ENCODE results near the gene CCL24.
"Not testable (repeated sequence)": the region's sequence is repeated elsewhere in the genome, so short reads cannot be mapped to it uniquely, and the experiment has no call there.

CCL24 gene

GRCh38 chr7:75840029-75840428 is 26.4 kb upstream of the CCL24 start:
- no peaks in the 10 kb centered on the region for H3K4me1 Mint-ChIP-seq
- DNase-seq (ENCODE audit: low spot score in 2 of 2) (no peak), ATAC-seq (replicated peaks; ENCODE audit: extremely low read depth, poor library complexity, severe bottlenecking) (no peak)
- H3K36me3 Mint-ChIP-seq (ENCODE audit: insufficient read depth) = no peaks in the 10 kb centered on the region
- no peaks in the 10 kb centered on the region for H3K9me3 Mint-ChIP-seq
- no peak overlapping the region for H3K4me3 Mint-ChIP-seq
- H3K27me3 Mint-ChIP-seq = no peaks in the 10 kb centered on the region
- no peak overlapping the region for H3K27ac Mint-ChIP-seq (ENCODE audit: low read depth)

- H3K36me3 Mint-ChIP-seq (ENCODE audit: insufficient read depth); DNase-seq (ENCODE audit: low spot score in 2 of 2); H3K27me3 Mint-ChIP-seq; H3K9me3 Mint-ChIP-seq; H3K4me1 Mint-ChIP-seq; ATAC-seq (replicated peaks; ENCODE audit: extremely low read depth, poor library complexity, severe bottlenecking); H3K27ac Mint-ChIP-seq (ENCODE audit: low read depth); H3K4me3 Mint-ChIP-seq: not testable (repeated sequence)
Observed at GRCh38 chr7:75838281-75838930, 24.8 kb upstream of the CCL24 start.

- H3K27ac Mint-ChIP-seq (ENCODE audit: low read depth) = no peak overlapping the region
- H3K4me3 Mint-ChIP-seq = no peak overlapping the region
- no peaks in the 10 kb centered on the region for H3K4me1 Mint-ChIP-seq
- no peaks in the 10 kb centered on the region for H3K9me3 Mint-ChIP-seq
- H3K36me3 Mint-ChIP-seq (ENCODE audit: insufficient read depth) = no peaks in the 10 kb centered on the region
- no peak for ATAC-seq (replicated peaks; ENCODE audit: extremely low read depth, poor library complexity, severe bottlenecking)
- DNase-seq (ENCODE audit: low spot score in 2 of 2) = no peak
- H3K27me3 Mint-ChIP-seq = no peaks in the 10 kb centered on the region
Observed at GRCh38 chr7:75836798-75837197, 23.2 kb upstream of the CCL24 start.

- DNase-seq (ENCODE audit: low spot score in 2 of 2) = no peak
- H3K27ac Mint-ChIP-seq (ENCODE audit: low read depth) = no peak overlapping the region
- no peak for ATAC-seq (replicated peaks; ENCODE audit: extremely low read depth, poor library complexity, severe bottlenecking)
Observed at GRCh38 chr7:75835688-75836285, 22.2 kb upstream of the CCL24 start.

GRCh38 chr7:75833662-75834061 is 20.1 kb upstream of the CCL24 start:
- not testable (repeated sequence) for H3K27me3 Mint-ChIP-seq

More at GRCh38 chr7:75835688-75836285, 22.2 kb upstream of the CCL24 start:
- Mint-ChIP-seq H3K9me3 (no peaks in the 10 kb centered on the region), H3K36me3 (ENCODE audit: insufficient read depth) (no peaks in the 10 kb centered on the region), H3K4me1 (no peaks in the 10 kb centered on the region), H3K4me3 (no peak overlapping the region), H3K27me3 (peaks cover 6% of the 10 kb centered on the region)

GRCh38 chr7:75830978-75831377 is 17.4 kb upstream of the CCL24 start:
- H3K27ac Mint-ChIP-seq (ENCODE audit: low read depth) = no peak overlapping the region
- no peak for DNase-seq (ENCODE audit: low spot score in 2 of 2)

More at GRCh38 chr7:75833662-75834061, 20.1 kb upstream of the CCL24 start:
- not testable (repeated sequence) for H3K36me3 Mint-ChIP-seq (ENCODE audit: insufficient read depth); H3K9me3 Mint-ChIP-seq; ATAC-seq (replicated peaks; ENCODE audit: extremely low read depth, poor library complexity, severe bottlenecking); H3K27ac Mint-ChIP-seq (ENCODE audit: low read depth); H3K4me1 Mint-ChIP-seq; DNase-seq (ENCODE audit: low spot score in 2 of 2); H3K4me3 Mint-ChIP-seq

GRCh38 chr7:75829656-75830055 is 16.1 kb upstream of the CCL24 start:
- not testable (repeated sequence) for DNase-seq (ENCODE audit: low spot score in 2 of 2); H3K4me1 Mint-ChIP-seq; ATAC-seq (replicated peaks; ENCODE audit: extremely low read depth, poor library complexity, severe bottlenecking); H3K27me3 Mint-ChIP-seq; H3K27ac Mint-ChIP-seq (ENCODE audit: low read depth); H3K36me3 Mint-ChIP-seq (ENCODE audit: insufficient read depth); H3K4me3 Mint-ChIP-seq; H3K9me3 Mint-ChIP-seq

More at GRCh38 chr7:75830978-75831377, 17.4 kb upstream of the CCL24 start:
- ATAC-seq (replicated peaks; ENCODE audit: extremely low read depth, poor library complexity, severe bottlenecking) = no peak
- H3K4me1 Mint-ChIP-seq = no peaks in the 10 kb centered on the region
- peaks cover 8% of the 10 kb centered on the region for H3K27me3 Mint-ChIP-seq
- no peak overlapping the region for H3K4me3 Mint-ChIP-seq
- no peaks in the 10 kb centered on the region for H3K9me3 Mint-ChIP-seq
- H3K36me3 Mint-ChIP-seq (ENCODE audit: insufficient read depth) = no peaks in the 10 kb centered on the region

- DNase-seq (ENCODE audit: low spot score in 2 of 2) (no peak), ATAC-seq (replicated peaks; ENCODE audit: extremely low read depth, poor library complexity, severe bottlenecking) (no peak)
- Mint-ChIP-seq H3K27ac (ENCODE audit: low read depth) (no peak overlapping the region), H3K9me3 (no peaks in the 10 kb centered on the region), H3K4me3 (no peak overlapping the region), H3K36me3 (ENCODE audit: insufficient read depth) (no peaks in the 10 kb centered on the region), H3K27me3 (peaks cover 15% of the 10 kb centered on the region), H3K4me1 (no peaks in the 10 kb centered on the region)
Observed at GRCh38 chr7:75823198-75823910, 9.7 kb upstream of the CCL24 start.

- no peaks in the 10 kb centered on the region for H3K4me1 Mint-ChIP-seq
- no peak overlapping the region for H3K4me3 Mint-ChIP-seq
- ATAC-seq (replicated peaks; ENCODE audit: extremely low read depth, poor library complexity, severe bottlenecking) = no peak
- DNase-seq (ENCODE audit: low spot score in 2 of 2) = no peak
- H3K27ac Mint-ChIP-seq (ENCODE audit: low read depth) = no peak overlapping the region
- no peaks in the 10 kb centered on the region for H3K36me3 Mint-ChIP-seq (ENCODE audit: insufficient read depth)
- peaks cover 24% of the 10 kb centered on the region for H3K27me3 Mint-ChIP-seq
- H3K9me3 Mint-ChIP-seq = no peaks in the 10 kb centered on the region
Observed at GRCh38 chr7:75820688-75821087, 7.1 kb upstream of the CCL24 start.

- Mint-ChIP-seq H3K4me1 (no peaks in the 10 kb centered on the region), H3K36me3 (ENCODE audit: insufficient read depth) (no peaks in the 10 kb centered on the region), H3K9me3 (no peaks in the 10 kb centered on the region), H3K27me3 (peaks cover 24% of the 10 kb centered on the region), H3K27ac (ENCODE audit: low read depth) (no peak overlapping the region), H3K4me3 (no peak overlapping the region)
- ATAC-seq (replicated peaks; ENCODE audit: extremely low read depth, poor library complexity, severe bottlenecking) = no peak
- DNase-seq (ENCODE audit: low spot score in 2 of 2) = no peak
Observed at GRCh38 chr7:75819711-75820110, 6.1 kb upstream of the CCL24 start.

GRCh38 chr7:75818472-75818871 is 4.9 kb upstream of the CCL24 start:
- DNase-seq (ENCODE audit: low spot score in 2 of 2) = no peak
- no peaks in the 10 kb centered on the region for H3K4me1 Mint-ChIP-seq
- H3K36me3 Mint-ChIP-seq (ENCODE audit: insufficient read depth) = no peaks in the 10 kb centered on the region
- no peak for ATAC-seq (replicated peaks; ENCODE audit: extremely low read depth, poor library complexity, severe bottlenecking)
- H3K27ac Mint-ChIP-seq (ENCODE audit: low read depth) = no peak overlapping the region
- no peaks in the 10 kb centered on the region for H3K9me3 Mint-ChIP-seq
- H3K27me3 Mint-ChIP-seq = peaks cover 24% of the 10 kb centered on the region
- H3K4me3 Mint-ChIP-seq = no peak overlapping the region

GRCh38 chr7:75817116-75817515 is 3.5 kb upstream of the CCL24 start:
- Mint-ChIP-seq H3K4me3 (no peak overlapping the region), H3K27ac (ENCODE audit: low read depth) (no peak overlapping the region), H3K36me3 (ENCODE audit: insufficient read depth) (no peaks in the 10 kb centered on the region), H3K4me1 (no peaks in the 10 kb centered on the region), H3K27me3 (peaks cover 24% of the 10 kb centered on the region), H3K9me3 (no peaks in the 10 kb centered on the region)
- ATAC-seq (replicated peaks; ENCODE audit: extremely low read depth, poor library complexity, severe bottlenecking) (no peak), DNase-seq (ENCODE audit: low spot score in 2 of 2) (no peak)

Measured in central memory CD8-positive, alpha-beta T cell (primary cell).